Stimulated activated naive CD8-positive, alpha-beta T cell treated with anti-CD3 and anti-CD28 coated beads, Interleukin-15, Interleukin-2, amounts not matched to agents 100 U/mL and 50 U/mL, for 24 hours (primary cell): ENCODE results near the gene MED12.
A peak's percentile ranks its signal among the peaks of the same experiment; 100 is the strongest.

Experiments used
- ATAC-seq: fragments of 150-1000 bp; cut with Tn5 transposase; one replicate; pipeline ENCODE4 v1.10.0; 2021
- DNase-seq: peaks from one replicate; pipeline ENCODE4 v3.0.0; 2021

Gene MED12

DNA sequence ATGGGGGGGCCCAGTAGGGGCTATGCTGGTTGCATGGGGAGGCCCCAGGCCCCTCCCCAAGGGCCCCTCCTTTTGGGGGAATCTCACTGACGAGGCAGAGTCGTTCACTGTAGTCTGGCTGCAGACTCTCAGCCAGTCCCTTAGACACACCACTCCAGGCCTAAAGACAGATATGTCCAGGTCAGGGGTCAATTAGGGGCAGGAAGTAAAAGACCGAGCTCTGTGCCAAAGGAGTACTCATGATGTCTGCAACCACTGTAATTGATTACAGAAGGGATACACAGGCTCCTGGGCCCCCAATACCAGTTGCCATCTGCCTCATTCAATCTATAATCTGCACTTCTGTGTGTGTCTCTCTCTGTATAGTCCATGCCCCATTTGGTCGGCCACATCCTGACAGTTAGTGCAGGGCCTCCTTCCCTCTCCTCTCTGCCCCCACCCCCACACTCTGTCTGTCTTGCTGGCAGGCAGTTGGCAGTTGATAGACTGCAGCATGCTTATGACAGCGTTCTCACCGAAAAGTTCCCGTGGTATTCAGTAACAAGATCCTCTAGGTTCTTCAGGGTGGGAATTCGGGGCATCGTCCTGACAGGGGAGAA lies 10.5 kb upstream of the MED12 start:
- DNase-seq (peak; percentile 43), ATAC-seq (no peak)

DNA sequence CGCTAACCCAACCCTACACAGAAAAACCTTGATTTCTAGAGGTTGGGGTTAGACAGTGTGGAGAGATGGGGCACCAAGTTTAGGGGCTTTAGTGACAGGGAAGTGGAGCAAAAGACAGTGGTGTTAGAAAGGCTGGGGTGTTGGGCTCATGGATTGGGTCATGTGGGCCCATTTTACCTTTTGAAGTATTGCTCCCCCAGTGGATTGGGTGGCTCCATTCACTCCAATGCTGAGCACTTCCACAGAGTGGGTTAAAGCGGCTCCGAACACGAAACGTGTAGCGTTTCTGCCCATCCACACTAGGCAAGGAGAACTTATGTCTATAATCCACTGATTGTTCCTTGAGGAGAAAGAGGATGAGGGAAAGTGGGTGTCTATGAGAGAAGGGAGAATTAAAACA lies 9.3 kb upstream of the MED12 start:
- no peak for ATAC-seq
- DNase-seq = no peak

DNA sequence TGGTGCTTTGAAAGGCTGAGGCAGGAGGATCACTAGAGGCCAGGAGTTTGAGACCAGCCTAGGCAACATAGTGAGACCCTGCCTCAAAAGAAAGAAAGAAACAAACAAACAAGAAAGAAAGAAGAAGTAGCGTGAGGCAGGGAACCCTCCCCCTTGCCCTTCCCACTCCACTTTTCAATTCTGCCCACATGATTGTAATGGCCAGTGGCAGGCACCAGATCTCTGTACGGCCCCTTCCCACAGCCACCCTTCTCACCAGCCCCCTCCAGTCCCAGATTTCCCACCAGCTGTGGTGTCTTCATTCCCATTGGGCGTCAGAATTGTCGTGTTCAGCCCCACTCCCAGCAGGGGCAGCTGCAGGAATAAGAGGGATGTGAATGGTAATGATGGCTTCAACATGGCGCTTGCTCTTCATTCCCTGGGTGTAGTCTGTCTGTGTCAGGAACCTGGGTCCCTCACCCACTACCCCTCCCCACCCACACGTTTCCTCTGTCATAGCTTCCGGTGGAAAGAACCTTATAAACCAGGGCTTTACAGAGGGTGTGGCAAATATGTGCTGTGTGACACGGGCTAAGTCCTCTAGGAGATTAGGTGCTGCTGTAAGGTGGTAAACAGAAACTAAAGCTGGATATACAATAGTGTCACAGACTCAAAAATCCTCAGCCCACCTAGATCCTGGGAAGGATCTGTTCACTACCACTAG lies 7.1 kb upstream of the MED12 start, which contains the start of gene IL2RG:
TSS of gene IL2RG (minus strand) at position 437 of the 703 bp plus-strand sequence. CDS start at position 399, 38 bp downstream.
- DNase-seq (peak; percentile 71), ATAC-seq (peak; percentile 90)

DNA sequence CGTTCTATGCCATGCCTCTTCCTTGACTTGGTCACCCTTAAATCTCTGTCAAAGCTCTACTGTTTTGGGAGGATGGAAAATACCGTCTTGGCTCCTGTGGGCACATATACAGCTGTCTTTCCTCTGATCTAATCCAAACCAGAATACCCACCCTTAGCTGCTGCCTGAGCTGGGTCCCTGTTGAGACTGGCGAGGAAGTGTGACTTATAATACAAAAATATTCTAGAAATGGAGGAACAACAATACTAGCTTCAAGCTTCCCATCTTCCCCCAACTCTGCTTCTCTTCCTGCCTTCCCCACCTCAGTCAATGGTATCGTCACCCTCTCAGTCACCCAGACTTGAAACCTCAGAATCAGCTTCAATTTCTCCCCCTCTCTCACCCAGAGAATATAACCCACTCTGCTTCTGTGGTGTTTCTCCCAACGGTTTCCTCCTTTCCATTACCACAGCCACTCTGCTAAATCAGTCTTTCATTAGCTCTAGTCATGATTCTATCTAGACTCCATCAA lies 6.4 kb upstream of the MED12 start:
- DNase-seq (no peak), ATAC-seq (peak; percentile 50)

DNA sequence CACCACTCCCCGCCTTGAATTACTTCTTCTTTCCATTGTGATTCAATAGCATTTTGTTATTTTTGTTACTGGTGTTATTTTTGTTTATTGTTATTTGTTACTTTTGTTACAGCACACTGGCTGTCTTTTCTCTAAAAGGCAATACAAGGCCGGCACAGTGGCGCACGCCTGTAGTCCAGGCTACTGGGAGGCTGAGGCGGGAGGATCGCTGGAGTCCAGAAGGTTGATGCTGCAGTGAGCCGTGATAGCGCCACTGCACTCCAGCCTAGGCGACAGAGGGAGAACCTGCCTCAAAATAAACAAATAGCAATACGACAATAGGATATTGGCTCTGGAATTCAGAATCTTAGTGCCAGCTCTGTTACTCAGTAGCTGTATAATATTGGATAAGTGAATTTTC lies 1.0 kb upstream of the MED12 start:
- no peak for DNase-seq
- no peak for ATAC-seq

DNA sequence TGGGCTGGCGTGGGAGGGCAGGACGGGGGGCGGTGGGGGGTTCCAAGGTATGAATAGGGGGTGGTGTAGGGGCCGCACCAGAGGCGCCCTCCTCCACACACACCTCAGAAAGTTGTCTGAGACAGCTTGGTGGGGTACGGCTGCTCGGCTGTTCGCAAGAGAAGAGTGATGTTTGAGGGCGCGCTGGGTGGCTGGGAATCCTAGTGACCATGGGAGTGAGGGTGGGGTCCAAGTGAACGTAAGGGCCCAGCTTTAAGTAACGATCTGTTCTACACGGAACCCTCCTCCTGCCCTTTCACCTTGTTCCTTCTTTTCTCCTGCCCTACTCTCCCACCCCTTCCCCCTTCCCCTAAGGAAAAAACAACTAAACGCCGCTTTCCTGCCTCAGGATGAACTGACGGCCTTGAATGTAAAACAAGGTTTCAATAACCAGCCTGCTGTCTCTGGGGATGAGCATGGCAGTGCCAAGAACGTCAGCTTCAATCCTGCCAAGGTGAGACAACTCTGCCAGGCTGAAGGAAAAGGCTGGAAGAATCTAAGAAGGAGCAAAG lies 664 bp downstream of the MED12 start:
- no peak for DNase-seq
- no peak for ATAC-seq

DNA sequence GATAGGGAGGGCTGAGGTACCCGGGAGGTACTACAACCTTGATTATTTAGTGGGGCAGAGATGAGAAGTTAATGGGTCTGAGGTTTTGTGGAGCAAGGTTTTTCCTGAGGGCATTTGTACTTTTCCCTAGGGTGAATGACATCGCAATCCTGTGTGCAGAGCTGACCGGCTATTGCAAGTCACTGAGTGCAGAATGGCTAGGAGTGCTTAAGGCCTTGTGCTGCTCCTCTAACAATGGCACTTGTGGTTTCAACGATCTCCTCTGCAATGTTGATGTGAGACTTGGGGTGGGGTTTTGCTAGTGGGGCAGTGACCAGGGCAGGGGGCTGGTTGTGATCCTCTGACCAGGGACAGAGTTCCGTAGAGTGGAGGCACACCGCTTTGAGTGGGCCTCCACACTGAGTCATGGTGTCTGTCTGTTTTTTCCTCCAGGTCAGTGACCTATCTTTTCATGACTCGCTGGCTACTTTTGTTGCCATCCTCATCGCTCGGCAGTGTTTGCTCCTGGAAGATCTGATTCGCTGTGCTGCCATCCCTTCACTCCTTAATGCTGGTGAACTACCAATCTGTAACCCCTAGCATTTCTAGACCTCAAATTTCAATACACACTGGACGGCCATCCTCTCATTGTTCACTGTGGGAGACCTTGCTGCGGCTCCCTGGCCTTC lies 9.9 kb downstream of the MED12 start:
- no peak for DNase-seq
- no peak for ATAC-seq

DNA sequence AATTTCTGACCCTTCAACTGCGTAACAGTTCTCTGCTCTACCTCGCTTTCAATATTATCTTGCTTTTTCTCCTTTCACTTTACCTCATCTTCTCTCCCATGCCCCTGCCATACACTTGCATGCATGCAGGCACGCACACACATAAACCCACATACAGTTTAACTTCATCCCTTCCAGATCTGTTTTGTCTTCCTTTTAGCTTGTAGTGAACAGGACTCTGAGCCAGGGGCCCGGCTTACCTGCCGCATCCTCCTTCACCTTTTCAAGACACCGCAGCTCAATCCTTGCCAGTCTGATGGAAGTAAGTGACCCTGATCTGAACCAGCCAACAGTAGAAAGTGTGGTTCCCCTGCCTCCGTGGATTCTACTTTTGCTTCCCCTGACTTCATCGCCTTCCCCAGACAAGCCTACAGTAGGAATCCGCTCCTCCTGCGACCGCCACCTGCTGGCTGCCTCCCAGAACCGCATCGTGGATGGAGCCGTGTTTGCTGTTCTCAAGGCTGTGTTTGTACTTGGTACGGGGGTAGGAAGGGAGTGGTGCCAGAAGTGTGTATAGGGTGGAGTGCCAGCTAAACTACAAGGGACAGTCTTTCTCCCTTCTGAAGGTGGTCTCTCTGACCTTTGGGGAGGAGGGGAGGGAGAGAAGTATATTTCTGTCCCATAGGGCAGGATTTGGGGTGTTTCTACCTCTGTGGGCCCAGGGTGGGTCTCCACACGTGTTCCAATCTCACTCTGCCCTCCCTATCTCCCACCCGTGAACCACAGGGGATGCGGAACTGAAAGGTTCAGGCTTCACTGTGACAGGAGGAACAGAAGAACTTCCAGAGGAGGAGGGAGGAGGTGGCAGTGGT lies 10.7 kb downstream of the MED12 start:
- DNase-seq (peak; percentile 75), ATAC-seq (peak; percentile 72)

DNA sequence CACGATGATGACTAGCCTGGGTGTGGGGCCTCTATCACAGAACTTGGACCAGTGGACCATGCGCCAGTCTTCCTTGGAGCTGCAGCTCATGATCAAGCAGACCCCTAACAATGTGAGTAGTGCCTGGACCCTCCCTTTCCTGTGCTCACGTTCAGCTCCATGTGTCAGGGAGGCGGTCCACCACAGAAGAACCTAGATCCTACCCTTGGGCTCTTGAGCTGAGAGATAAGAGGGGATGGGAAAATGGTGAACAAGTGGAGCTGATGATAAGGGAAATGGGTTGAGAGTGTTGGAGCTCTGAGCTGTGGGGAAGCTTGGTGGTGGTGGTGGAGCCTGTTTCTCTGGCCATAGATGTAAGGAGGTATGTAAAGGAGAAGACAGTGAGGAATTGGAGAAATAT lies 13.1 kb downstream of the MED12 start:
- no peak for DNase-seq
- ATAC-seq = no peak

DNA sequence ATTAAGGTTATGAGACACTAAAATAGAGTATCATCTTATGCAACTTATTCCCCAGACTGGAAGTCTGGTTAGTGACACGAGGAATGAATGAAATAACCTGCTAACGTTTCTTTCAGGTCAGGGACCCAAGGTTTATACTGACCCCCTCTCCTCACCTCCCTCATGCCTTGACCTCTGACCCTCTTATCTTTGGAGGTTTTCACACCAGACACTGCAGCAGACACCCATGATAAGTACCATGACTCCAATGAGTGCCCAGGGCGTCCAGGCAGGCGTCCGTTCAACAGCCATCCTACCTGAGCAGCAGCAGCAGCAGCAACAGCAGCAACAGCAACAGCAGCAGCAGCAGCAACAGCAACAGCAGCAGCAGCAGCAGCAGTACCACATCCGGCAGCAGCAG lies 22.0 kb downstream of the MED12 start:
- ATAC-seq (no peak), DNase-seq (no peak)

DNA sequence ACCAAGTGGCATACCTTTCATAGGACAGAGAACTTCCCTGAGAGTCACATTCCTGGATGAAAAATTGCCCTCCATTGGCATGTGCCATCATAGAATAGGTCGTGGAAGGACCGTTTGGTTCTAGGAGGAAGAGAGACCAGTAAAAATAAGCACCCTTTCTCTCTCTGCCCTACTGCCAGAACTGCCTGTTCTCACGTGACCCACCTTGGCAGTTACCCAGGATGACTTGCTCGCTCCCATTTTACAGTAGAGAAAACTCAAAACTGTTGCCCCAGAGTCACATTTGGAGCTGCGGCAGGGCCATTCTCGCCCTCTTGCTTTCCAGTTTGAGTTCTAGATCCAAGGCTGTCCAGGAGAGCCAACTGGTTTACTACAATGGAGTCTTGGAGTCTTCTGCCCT lies 25.1 kb downstream of the MED12 start:
- no peak for DNase-seq
- ATAC-seq = no peak

DNA sequence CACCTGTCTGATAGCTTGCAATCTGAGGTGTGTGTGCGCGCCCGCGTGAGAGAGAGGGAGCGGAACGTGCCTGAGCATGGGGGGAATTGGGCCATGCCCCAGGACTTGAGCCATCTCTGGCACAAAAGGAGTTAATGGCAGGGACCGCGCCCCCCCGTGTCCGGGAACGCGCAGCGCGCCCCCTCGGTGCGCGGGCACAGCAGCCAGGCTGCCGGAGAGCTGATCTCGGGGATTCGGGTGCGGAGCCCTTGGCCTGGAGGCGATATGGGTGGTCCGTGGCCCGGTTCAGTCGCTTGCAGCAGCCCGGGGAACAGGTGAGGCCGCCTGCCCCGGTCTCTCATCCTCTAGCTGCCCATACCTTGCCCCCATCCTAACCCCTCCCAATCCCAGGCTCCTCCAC lies 26.3 kb downstream of the MED12 start, which contains the start of gene NLGN3:
TSS of gene NLGN3 (plus strand) at position 191 of the 400 bp plus-strand sequence. CDS start 2,909 bp downstream, outside the sequence.
- DNase-seq (no peak), ATAC-seq (no peak)

DNA sequence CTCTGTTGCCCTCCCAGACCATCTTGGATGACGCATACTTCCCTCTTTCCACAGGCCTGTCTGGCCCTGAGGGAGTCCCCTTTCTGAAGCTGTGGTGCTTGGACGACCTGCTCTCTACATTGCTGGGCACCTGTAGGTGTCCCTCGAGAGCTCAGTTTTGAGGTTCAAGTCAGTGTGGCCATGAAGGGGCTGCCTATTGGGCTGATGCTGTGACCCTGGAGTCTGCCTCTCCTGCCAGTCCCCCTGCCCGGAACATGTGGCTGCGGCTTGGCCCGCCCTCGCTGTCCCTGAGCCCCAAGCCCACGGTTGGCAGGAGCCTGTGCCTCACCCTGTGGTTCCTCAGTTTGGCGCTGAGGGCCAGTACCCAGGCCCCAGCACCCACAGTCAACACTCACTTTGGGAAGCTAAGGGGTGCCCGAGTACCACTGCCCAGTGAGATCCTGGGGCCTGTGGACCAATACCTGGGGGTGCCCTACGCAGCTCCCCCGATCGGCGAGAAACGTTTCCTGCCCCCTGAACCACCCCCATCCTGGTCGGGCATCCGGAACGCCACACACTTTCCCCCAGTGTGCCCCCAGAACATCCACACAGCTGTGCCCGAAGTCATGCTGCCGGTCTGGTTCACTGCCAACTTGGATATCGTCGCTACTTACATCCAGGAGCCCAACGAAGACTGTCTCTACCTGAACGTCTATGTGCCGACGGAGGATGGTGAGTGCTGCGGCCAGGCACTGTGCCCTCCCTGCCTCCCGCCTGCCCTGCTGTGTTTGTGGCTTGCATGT lies 29.3 kb downstream of the MED12 start:
- ATAC-seq (no peak), DNase-seq (no peak)

DNA sequence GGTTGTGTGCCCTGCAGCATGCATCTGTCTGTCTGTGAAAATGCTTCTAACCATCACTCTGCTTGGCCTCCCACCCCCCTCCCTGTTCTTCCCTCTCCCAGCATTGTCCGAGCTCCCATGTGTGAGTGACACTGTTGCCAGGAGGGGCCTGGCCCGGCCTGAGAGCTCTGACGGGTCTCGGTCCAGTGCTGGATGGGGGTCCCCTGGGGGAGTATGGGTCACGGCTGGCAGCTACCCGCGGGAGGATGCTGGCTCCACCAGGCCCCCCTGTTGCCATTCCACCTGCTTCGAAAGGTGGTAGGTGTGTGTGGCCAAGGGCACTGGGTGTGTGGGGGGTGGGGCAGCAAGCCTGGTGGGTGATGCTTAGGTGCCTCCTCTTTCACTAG lies 29.9 kb downstream of the MED12 start:
- ATAC-seq = no peak
- no peak for DNase-seq

DNA sequence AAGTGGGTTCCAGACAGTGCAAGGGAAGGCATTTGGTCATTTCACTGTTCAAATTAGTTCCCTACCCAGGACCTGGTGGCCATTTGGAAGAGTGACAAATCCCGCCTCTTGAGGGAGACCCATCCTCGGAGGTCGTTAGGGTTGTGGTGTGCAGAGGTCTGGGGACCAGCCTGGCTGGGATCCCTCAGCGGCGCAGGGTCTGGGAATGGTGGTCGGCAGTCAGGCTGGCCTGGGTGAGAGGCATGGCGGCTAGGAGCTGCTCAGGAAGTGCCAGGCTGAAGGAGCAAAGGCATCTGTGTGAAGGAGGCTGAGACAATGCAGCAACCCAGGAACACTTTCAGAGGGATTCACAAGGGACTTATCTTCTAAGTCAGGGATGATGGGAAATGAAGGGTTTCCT lies 33.0 kb downstream of the MED12 start:
- ATAC-seq (no peak), DNase-seq (no peak)

DNA sequence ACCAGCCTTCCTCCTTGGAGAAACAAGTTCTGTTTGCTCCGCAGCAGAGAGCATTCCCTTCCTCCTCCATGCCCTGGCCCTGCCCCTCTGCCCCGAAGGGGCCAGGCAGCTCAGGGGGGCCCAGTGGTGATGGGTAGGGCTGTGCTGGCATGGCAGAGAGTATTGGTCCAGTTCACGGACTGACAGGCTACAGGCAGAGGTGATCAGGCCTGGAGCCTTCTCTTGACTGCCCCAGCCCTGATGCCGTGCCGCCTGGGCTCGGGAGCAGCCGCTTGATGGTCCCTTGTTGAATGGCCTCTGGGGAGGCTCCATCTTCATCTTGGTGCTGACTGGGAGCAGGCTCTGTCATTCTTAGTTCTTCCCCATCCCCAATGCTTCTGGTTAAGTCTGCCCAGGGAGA lies 35.8 kb downstream of the MED12 start:
- no peak for DNase-seq
- no peak for ATAC-seq

DNA sequence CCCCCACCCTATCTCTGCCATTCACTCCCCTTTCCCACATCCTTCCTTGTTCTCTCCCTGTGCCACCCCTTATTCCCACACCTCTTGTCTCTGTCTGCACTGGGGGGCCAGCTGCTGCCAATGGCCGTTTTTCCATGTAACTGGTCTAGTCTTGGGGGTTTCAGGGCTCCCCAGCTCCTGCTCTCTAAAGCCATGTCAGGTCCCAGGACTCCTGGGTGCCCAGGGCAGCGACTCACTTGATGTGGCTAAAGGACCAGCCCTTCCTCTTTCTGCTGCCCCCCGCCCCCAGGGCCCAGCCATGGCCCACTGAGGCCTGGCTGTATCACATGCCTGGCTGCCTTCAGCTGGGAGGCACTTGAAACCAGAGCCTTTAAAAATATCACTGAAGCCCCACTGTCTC lies 36.2 kb downstream of the MED12 start:
- DNase-seq (no peak), ATAC-seq (no peak)

DNA sequence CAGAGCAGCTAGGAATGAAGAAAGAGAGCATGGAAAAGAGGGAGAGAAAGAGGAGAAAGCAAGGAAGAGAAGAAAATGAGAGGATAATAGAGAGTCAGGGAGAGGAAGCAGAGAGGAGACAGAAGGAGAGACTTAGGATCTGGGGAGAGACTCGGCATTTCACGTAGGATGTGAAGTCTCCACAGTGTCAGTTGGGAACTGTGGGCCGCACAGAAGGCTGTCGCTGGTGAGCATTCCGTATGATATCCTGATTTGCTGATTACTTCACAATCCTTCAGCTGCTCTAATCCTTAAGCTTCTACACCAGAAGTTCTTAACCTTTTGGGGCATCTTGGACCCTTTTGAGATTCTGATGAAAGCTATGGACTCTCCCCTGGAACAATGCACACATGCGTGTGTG lies 40.2 kb downstream of the MED12 start:
- no peak for DNase-seq
- no peak for ATAC-seq

DNA sequence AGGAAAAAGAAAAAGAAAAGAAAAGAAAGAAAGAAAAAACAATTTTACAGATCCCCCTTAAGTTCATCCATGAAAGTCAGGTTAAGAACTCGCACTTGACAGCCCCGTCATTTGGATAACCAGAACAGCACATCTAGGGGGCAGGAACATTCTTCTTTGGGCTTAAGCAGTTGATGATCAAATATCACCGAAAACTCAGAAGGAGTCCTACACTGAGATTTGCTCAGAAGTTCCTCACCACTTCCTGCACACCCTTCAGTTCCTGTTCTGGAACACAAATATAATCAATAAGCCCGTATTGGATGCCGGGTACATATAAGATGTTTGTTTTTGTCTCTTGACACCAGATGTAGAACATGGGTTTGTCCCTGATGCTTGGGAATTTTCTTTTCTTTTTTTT lies 40.9 kb downstream of the MED12 start:
- DNase-seq (no peak), ATAC-seq (no peak)

DNA sequence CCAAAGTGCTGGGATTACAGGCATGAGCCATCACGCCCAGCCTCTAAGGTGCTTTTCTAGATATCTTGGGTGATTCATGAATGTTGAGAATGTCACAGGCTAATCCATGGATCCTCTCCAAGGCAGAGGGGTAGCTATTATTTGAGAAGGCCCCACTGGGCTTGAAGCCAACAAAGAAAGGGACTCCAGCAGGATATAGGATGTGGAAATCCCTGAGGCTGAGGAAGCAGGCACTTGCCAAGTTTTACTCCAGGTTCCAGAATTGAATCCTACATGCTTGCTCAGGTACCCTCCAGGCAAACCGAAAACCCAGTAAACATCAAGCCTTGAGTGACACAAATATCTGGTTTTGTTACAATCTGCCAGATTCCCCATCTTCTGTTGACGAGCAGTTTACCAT lies 42.1 kb downstream of the MED12 start:
- no peak for ATAC-seq
- DNase-seq = no peak

DNA sequence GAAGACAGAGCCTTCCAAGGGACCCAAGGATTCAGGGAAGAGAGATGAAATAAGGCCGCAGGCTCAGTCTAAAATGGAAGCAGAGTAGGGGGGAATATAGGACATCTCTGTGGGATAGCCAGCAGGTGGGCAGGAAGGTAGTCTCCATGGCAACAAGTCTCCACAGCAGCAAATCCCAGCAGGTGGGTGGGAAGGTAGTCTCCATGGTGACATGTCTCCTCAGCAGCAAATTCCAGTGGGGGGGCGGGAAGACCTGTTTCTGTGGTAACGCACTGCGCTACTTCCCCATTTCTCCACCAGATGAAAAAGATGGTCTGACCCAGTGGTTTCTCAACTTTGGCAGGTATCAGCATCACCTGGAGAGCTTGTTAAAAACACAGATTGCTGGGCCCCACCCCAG lies 44.6 kb downstream of the MED12 start:
- no peak for DNase-seq
- no peak for ATAC-seq
